SU-DHL-6 (cell line): ENCODE measurements around the gene RAD51B.

Experiments
- H2AFZ ChIP-seq: fragments of 200-600 bp; sonication (generic); 2 replicates; pipeline ENCODE4 v1.6.1; 2014; ENCODE audit warnings: low read depth, mild to moderate bottlenecking, moderate library complexity, mixed read lengths, antibody characterized with exemption, low read length; ENCODE audit not compliant: severe bottlenecking
- H3F3A ChIP-seq: fragments of 200-600 bp; shearing (Covaris generic); 2 replicates; pipeline ENCODE4 v1.6.0; 2016; ENCODE audit warnings: antibody characterized with exemption, mild to moderate bottlenecking; ENCODE audit not compliant: insufficient read depth
- H3K27ac ChIP-seq: fragments of 200-600 bp; sonication (generic); 2 replicates; pipeline ENCODE4 v1.5.1; 2016; ENCODE audit warnings: low read depth, mild to moderate bottlenecking, low read length, moderate library complexity, mixed read lengths
- H3K27me3 ChIP-seq: fragments of 200-600 bp; sonication (generic), shearing (Covaris generic); 2 replicates; pipeline ENCODE4 v1.6.0; 2014; ENCODE audit warnings: mild to moderate bottlenecking, low read length
- H3K36me3 ChIP-seq: fragments of 200-600 bp; sonication (generic); 2 replicates; pipeline ENCODE4 v1.6.1; 2014; ENCODE audit warnings: mild to moderate bottlenecking, low read length, mixed read lengths
- H3K4me2 ChIP-seq: fragments of 300-600, 200-600 bp; shearing (Covaris generic), sonication (generic); 2 replicates; pipeline ENCODE4 v1.6.0; 2014; ENCODE audit warnings: low read length, low read depth, mild to moderate bottlenecking; ENCODE audit not compliant: poor library complexity, severe bottlenecking
- H3K4me3 ChIP-seq: fragments of 200-600 bp; sonication (generic); 2 replicates; pipeline ENCODE4 v1.5.1; 2014; ENCODE audit warnings: antibody characterized with exemption, low read length, mild to moderate bottlenecking, mixed read lengths; ENCODE audit not compliant: insufficient read depth, poor library complexity, severe bottlenecking
- H3K79me2 ChIP-seq: fragments of 200-600 bp; sonication (generic); 2 replicates; pipeline ENCODE4 v1.6.1; 2014; ENCODE audit warnings: mild to moderate bottlenecking, low read length, moderate library complexity; ENCODE audit not compliant: insufficient read depth
- H3K9ac ChIP-seq: fragments of 200-600 bp; sonication (generic); 2 replicates; pipeline ENCODE4 v1.7.0; 2014; ENCODE audit warnings: mild to moderate bottlenecking, low read length
- H3K9me2 ChIP-seq: fragments of 200-600 bp; sonication (generic); replicated peaks from 2 replicates; pipeline ENCODE4 v1.6.1; 2014; ENCODE audit warnings: low read length; ENCODE audit not compliant: insufficient read depth
- H3K9me3 ChIP-seq: fragments of 200-600 bp; sonication (generic); 2 replicates; pipeline ENCODE4 v1.6.1; 2014; ENCODE audit warnings: low read length, mixed read lengths; ENCODE audit not compliant: insufficient read depth
- H4K20me1 ChIP-seq: fragments of 200-600 bp; sonication (generic); 2 replicates; pipeline ENCODE4 v1.6.1; 2014; ENCODE audit warnings: low read depth, mild to moderate bottlenecking, antibody characterized with exemption, low read length, moderate library complexity, mixed read lengths
- CTCF ChIP-seq: fragments of 200-600 bp; sonication (generic); IDR thresholded peaks from one replicate; pipeline ENCODE4 v1.5.1; 2017; ENCODE audit warnings: antibody characterized with exemption, mild to moderate bottlenecking, low read length, moderate library complexity; ENCODE audit not compliant: insufficient read depth, poor library complexity, severe bottlenecking
- EZH2phosphoT487 ChIP-seq: fragments of 200-600 bp; sonication (generic), shearing (Covaris generic); conservative IDR thresholded peaks from 2 replicates; pipeline ENCODE4 v1.6.1; 2018; ENCODE audit warnings: mild to moderate bottlenecking, antibody characterized with exemption, low read length, moderate library complexity, mixed read lengths

The RAD51B gene

GRCh38 chr14:68464711-68465110 is 645.1 kb downstream of the RAD51B start:
- no peaks in the 10 kb centered on the region for H3K79me2 ChIP-seq
- H3K4me2 ChIP-seq, result no peak overlapping the region
- H3K36me3 ChIP-seq, result no peaks in the 10 kb centered on the region
- H3K4me3 ChIP-seq, result no peak overlapping the region
- no peak for TF ChIP-seq EZH2phosphoT487
- TF ChIP-seq CTCF, result no peak
- H3K9me2 ChIP-seq, result no peaks in the 10 kb centered on the region
- no peaks in the 10 kb centered on the region for H3K9me3 ChIP-seq
- peaks cover 2% of the 10 kb centered on the region; the same call in 1 of the 2 replicates for H3F3A ChIP-seq
- H3K27ac ChIP-seq, result no peak overlapping the region
- H3K27me3 ChIP-seq, result no peaks in the 10 kb centered on the region
- H4K20me1 ChIP-seq, result no peaks in the 10 kb centered on the region
- no peak overlapping the region for H2AFZ ChIP-seq
- H3K9ac ChIP-seq, result no peak overlapping the region

GRCh38 chr14:68466491-68466977 is 647.0 kb downstream of the RAD51B start:
- H3K9me2 ChIP-seq, result no peaks in the 10 kb centered on the region
- no peak for TF ChIP-seq EZH2phosphoT487
- TF ChIP-seq CTCF, result no peak
- no peaks in the 10 kb centered on the region for H3K79me2 ChIP-seq
- no peak overlapping the region for H3K4me2 ChIP-seq
- no peak overlapping the region for H3K9ac ChIP-seq
- no peaks in the 10 kb centered on the region for H3K36me3 ChIP-seq
- H4K20me1 ChIP-seq, result no peaks in the 10 kb centered on the region
- peaks cover 5% of the 10 kb centered on the region; the same call in 1 of the 2 replicates for H3F3A ChIP-seq
- no peak overlapping the region for H3K4me3 ChIP-seq
- H3K27ac ChIP-seq, result no peak overlapping the region
- H2AFZ ChIP-seq, result no peak overlapping the region
- no peaks in the 10 kb centered on the region for H3K27me3 ChIP-seq
- H3K9me3 ChIP-seq, result no peaks in the 10 kb centered on the region

GRCh38 chr14:68467425-68467824 is 647.8 kb downstream of the RAD51B start:
- Histone ChIP-seq H3K4me3 (no peak overlapping the region), H3K9me3 (no peaks in the 10 kb centered on the region), H3K79me2 (no peaks in the 10 kb centered on the region), H4K20me1 (no peaks in the 10 kb centered on the region), H3K27ac (no peak overlapping the region), H3F3A (peaks cover 5% of the 10 kb centered on the region; the same call in 1 of the 2 replicates), H2AFZ (no peak overlapping the region), H3K36me3 (no peaks in the 10 kb centered on the region), H3K9ac (no peak overlapping the region), H3K9me2 (no peaks in the 10 kb centered on the region), H3K27me3 (no peaks in the 10 kb centered on the region), H3K4me2 (no peak overlapping the region)
- TF ChIP-seq CTCF (no peak), EZH2phosphoT487 (no peak)
